ENCODE measurements around the gene DTD1. TPM values are rescaled to one million over a fixed set of nuclear protein-coding genes. Genes with fewer than 3 reads are reported as not detected.

Gene DTD1
- total and polyA plus RNA-seq, 2 of the 13 experiments (the other 11 are each of a cell fraction or from before 2014, with no cell fraction given): 41.2 to 79.3 TPM

- TF ChIP-seq MAFK (conservative IDR thresholded peaks at IDR 0.05 in 1 of 2, IDR thresholded peaks at IDR 0.05 in 1 of 2; ENCODE audit: low read length in 2 of 2) (no peak), SCMH1 (CRISPR knock-in tag; IDR thresholded peaks at IDR 0.05; ENCODE audit: borderline replicate concordance) (no peak), THAP11 (CRISPR knock-in tag; IDR thresholded peaks at IDR 0.05) (no peak), SRSF9 (IDR thresholded peaks at IDR 0.05; ENCODE audit: borderline replicate concordance, insufficient read depth, low read depth, low read length, poor library complexity, severe bottlenecking) (no peak), CERS6 (CRISPR knock-in tag; IDR thresholded peaks at IDR 0.05) (no peak), ZSCAN21 (CRISPR knock-in tag; IDR thresholded peaks at IDR 0.05; ENCODE audit: borderline replicate concordance) (no peak), ZNF737 (CRISPR knock-in tag; IDR thresholded peaks at IDR 0.05; ENCODE audit: borderline replicate concordance) (no peak)
These were observed 114.9 kb downstream of the DTD1 start (continued) for GRCh38 chr20:18702736-18703135.

GRCh38 chr20:18705490-18705889, 117.6 kb downstream of the DTD1 start:
- no peaks in the 10 kb centered on the region for H3K36me3 ChIP-seq (replicated peaks in 1 of 2; ENCODE audit: control insufficient read depth in 1 of 2, insufficient read depth in 2 of 2, low read length in 2 of 2)
- H3K79me2 ChIP-seq (ENCODE audit: insufficient read depth, low read length): no peaks in the 10 kb centered on the region
- WGBS (ENCODE audit: low lambda C conversion rate): 100% methylated on average over 3 of the region's 3 CpGs
- in situ Hi-C loops (cut with HindIII; ENCODE audit: extremely low pct_ligation_motif_present, low pct_unique_long_range_greater_than_20kb): no loop called here
- no peaks in the 10 kb centered on the region for H3K9me3 ChIP-seq (ENCODE audit: low read length)
- H3K27me3 ChIP-seq (ENCODE audit: control insufficient read depth in 1 of 2, insufficient read depth in 2 of 2, low read length in 2 of 2): no peaks in the 10 kb centered on the region
- no peaks in the 10 kb centered on the region for H4K20me1 ChIP-seq (ENCODE audit: insufficient read depth, low read length)
- FAIRE-seq (no peak), DNase-seq (ENCODE audit: low spot score) (no peak), ATAC-seq (no peak)
- H3K4me1 ChIP-seq (ENCODE audit: insufficient read depth, low read length): no peaks in the 10 kb centered on the region
- H3K4me3 ChIP-seq (replicated peaks in 1 of 3; ENCODE audit: insufficient read depth in 1 of 3, low read depth in 2 of 3, low read length in 3 of 3): no peak overlapping the region
- intact Hi-C loops (cut with micrococcal nuclease; ENCODE audit: unreplicated experiment): no loop called here
- H3K9ac ChIP-seq (ENCODE audit: insufficient read depth, low read depth, low read length): no peak overlapping the region
- BruUV-seq (replicated peaks): no TSS peak
- no peak overlapping the region for H2AFZ ChIP-seq (ENCODE audit: low read length)
- H3K27ac ChIP-seq (ENCODE audit: extremely low read length, insufficient read depth, low read length): no peak overlapping the region
- no peak overlapping the region for H3K4me2 ChIP-seq (ENCODE audit: low read depth, low read length)
- ChIA-PET CTCF (ENCODE audit: low intra/inter-chr PET ratio, low total read pairs) (no interaction called here), POLR2A (no interaction called here)
- TF ChIP-seq MED8 (CRISPR knock-in tag; IDR thresholded peaks at IDR 0.05; ENCODE audit: insufficient replicate concordance): no peak
- no peak for TF ChIP-seq ZC3H4 (CRISPR knock-in tag; IDR thresholded peaks at IDR 0.05; ENCODE audit: borderline replicate concordance)
- no peak for TF ChIP-seq DZIP1 (CRISPR knock-in tag; IDR thresholded peaks at IDR 0.05)
- TF ChIP-seq CEBPZ (IDR thresholded peaks at IDR 0.05; ENCODE audit: low read length): no peak
- no peak for TF ChIP-seq HMG20B (CRISPR knock-in tag; conservative IDR thresholded peaks at IDR 0.05)
- TF ChIP-seq ZNF644 (CRISPR knock-in tag; IDR thresholded peaks at IDR 0.05; ENCODE audit: low read depth): no peak
- no peak for TF ChIP-seq FIP1L1 (IDR thresholded peaks at IDR 0.05; ENCODE audit: borderline replicate concordance, insufficient read depth, low read depth, low read length)
- no peak for TF ChIP-seq AKAP8 (CRISPR knock-in tag; IDR thresholded peaks at IDR 0.05)
